Nucleus accumbens (tissue), 56 donors: ENCODE results near the gene PSMB4.
"Not testable (repeated sequence)": the region's sequence is repeated elsewhere in the genome, so short reads cannot be mapped to it uniquely, and the experiment has no call there.

Experiments used
- DNase-seq, 56 donors: peaks; one replicate each; lab custom pipeline; 2025; lab: John Stamatoyannopoulos, UW

Gene PSMB4

DNA sequence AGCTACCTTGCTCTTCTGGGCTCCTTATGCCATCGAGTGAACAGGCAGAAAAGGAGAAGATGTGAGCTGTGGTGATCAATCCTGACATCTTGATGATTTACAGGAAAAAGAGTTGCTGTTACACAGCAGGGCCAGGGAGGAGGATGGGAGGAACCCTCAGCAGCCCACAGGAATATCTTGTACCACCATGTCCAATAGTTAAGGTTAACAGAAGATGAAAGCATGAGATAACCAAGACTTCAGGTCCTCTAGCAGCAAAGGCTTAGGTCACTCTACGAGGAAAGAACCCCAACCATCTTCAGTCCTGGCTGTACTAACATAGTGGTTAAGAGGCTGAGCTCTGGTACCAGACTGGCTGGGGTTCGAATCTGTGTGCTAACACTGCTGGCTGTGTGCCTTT lies 14.8 kb upstream of the PSMB4 start:
- no peak for DNase-seq

- DNase-seq: no peak
Measured at GRCh38 chr1:151386002-151386401, 13.4 kb upstream of the PSMB4 start.

DNA sequence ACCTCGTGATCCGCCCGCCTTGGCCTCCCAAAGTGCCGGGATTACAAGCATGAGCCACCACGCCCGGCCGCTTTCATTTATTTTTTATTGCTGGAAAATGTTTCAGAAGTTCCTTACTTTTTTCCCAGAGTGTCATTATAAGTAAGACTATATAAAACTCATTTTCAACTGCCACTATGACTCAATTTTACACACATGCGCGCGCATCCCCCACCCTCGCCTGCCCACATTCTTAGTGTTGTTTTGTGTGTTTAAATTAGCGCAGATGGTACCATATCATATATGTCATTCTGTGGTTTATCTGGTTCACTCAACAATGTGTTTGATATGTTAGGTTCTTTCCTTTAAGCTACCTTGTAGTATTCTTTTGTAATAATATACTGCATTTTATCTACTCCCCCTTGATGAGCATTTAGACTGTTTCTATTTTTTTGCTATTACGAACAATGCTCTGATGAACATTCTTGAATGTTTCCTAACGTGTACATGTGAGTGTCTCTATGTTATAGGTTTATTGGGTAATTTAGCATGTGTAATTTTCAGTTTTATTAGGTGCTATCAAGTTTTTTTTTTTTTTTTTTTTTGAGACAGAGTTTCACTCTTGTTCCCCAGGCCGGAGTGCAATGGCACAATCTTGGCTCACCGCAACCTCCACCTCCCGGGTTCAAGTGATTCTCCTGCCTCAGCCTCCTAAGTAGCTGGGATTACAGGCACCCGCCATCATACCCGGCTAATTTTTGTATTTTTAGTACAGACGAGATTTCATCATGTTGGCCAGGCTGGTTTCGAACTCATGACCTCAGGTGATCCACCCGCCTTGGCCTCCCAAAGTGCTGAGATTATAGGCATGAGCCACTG lies 8.9 kb upstream of the PSMB4 start:
- DNase-seq: not testable (repeated sequence)

- DNase-seq: no peak
Measured at GRCh38 chr1:151391079-151391563, 8.3 kb upstream of the PSMB4 start.

GRCh38 chr1:151393583-151393982 lies 5.8 kb upstream of the PSMB4 start:
- DNase-seq: no peak

DNA sequence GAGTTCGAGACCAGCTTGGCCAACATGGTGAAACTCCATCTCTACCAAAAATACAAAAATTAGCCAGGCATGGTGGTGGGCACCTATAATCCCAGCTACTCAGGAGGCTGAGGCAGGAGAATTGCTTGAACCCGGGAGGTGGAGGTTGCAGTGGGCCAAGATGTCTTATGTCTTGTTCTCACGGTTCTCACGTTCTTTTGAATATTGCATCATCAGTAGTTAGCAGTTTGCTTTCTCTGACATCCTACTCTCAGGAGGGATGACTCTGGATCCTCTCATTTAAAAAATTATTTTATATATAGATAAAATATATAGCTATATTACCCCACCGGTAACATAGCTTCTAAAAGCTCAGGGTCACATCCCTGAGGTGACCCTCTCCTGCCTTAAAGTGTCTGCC lies 3.1 kb upstream of the PSMB4 start:
- DNase-seq: not testable (repeated sequence)

GRCh38 chr1:151401125-151401788 lies 1.9 kb downstream of the PSMB4 start:
- no peak for DNase-seq

- DNase-seq: no peak
Measured at GRCh38 chr1:151401860-151402259, 2.5 kb downstream of the PSMB4 start.

GRCh38 chr1:151402764-151403163 lies 3.4 kb downstream of the PSMB4 start:
- no peak for DNase-seq

DNA sequence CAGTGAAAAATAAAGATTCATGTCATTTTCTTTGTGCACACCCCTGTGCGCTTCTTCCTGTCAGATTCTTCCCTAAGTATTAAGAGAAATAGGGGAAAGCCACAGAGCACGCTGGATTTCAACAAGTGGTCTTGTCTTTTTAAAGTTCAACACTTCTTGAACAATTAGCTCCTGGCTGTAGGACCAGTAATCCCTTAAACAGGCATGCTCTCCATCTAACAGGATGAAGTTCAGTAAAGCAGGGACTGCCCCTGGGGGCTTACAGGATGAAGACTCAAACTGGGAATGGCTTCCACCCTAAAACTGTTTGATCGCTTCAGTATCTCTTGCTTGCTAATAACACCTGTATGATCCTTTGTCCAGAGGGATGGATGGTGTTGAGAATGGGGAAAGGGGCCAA lies 4.2 kb downstream of the PSMB4 start:
- no peak for DNase-seq

GRCh38 chr1:151405187-151405951 lies 6.0 kb downstream of the PSMB4 start:
- DNase-seq: no peak

DNA sequence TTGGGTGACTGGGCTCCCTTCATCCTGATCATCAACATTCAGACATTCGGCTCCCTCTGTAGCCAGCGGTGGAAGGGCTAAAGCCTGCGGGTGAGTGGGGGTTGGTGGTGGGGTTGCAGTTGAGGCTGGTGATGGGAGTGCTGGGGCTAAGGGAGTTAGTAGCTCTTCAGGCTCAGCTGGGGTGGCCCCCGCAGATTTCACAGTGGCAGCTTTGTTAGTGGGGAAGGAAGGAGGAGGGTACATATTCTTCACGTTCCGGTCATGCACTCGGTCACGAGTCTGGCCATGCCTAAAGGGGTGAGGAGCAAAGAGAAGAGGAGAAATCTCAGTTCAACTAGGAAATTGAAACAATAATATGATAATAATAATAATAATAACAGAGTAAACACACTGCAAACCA lies 6.8 kb downstream of the PSMB4 start:
- DNase-seq: peak in 23 of 56 donors; percentile 1 to 38 (median 15)

GRCh38 chr1:151407304-151407703 lies 7.9 kb downstream of the PSMB4 start:
- no peak for DNase-seq

DNA sequence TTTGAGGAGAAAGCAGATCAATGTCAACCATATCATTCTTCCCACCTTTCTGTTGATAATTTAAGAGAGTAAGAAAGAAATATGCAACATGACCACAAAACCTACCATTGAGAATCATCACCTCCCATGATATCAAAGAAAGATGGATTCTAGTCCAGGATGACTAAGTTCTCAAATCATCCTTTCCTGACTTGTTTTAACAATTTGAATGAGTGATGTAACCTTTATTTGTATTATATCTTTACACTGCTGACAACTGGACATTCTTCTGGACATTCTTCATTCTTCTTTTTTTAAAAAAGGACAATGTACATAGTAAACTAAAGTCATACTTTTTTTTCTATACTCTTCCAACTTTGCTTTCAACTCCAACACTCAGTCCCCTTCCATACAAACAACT lies 9.5 kb downstream of the PSMB4 start:
- no peak for DNase-seq

DNA sequence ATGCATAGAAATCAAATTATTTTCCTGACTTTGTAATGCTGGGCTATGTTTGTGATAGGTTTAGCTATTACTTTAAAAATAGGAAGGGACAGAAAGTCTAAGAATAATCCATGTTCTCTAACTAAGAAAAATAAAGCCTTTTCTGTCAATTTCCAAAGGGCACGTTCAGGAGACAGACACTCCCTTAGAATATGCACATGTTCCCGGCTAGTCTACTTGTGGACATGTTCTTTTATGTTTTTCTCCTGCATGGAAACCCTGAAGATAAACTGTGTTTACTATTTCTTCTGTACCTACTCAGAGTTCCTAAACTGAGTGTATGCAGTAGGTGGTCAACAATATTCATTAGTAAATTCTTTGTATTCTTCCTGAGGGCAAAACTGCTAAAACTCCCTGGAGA lies 12.5 kb downstream of the PSMB4 start:
- DNase-seq: no peak

GRCh38 chr1:151416231-151416630 lies 16.9 kb downstream of the PSMB4 start:
- DNase-seq: no peak

GRCh38 chr1:151418081-151418480 lies 18.7 kb downstream of the PSMB4 start:
- no peak for DNase-seq

- no peak for DNase-seq
Measured at GRCh38 chr1:151419819-151420218, 20.4 kb downstream of the PSMB4 start.

- no peak for DNase-seq
Measured at GRCh38 chr1:151425103-151425502, 25.7 kb downstream of the PSMB4 start.

GRCh38 chr1:151428068-151428467 lies 28.7 kb downstream of the PSMB4 start:
- DNase-seq: no peak

GRCh38 chr1:151433827-151434226 lies 34.5 kb downstream of the PSMB4 start:
- DNase-seq: not testable (repeated sequence)
